ENCODE results near the gene CSN3. TPM values are rescaled to one million over a fixed set of nuclear protein-coding genes. Genes with fewer than 3 reads are reported as not detected.
"Not testable (repeated sequence)": the region's sequence is repeated elsewhere in the genome, so short reads cannot be mapped to it uniquely, and the experiment has no call there.

Gene CSN3
- total RNA-seq, 3 donors from 2014 or later: not detected

DNA sequence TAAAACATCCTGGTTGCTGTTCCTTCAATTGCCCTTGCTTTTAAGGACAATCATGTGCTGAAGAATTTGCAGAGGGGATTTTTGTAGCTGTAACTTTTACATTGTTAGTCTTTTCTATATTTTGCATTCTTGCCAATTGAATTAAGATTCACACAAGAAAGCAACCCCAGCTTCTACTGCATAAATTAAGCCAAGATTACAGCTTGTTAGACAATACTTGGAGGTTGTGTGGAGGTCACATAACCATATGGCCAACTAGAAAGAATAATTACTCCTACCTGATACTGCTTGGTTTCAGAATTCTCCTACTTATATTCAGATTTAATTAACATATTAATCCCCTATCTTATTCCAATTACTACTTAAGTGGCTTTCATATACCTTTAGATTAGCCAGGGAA lies 20.6 kb upstream of the CSN3 start:
- H3K4me1 ChIP-seq (ENCODE audit: low read depth); intact Hi-C loops (cut with DNase I, micrococcal nuclease); H3K36me3 ChIP-seq (ENCODE audit: low read depth); H3K9me3 ChIP-seq; DNase-seq; H3K4me3 ChIP-seq; ATAC-seq: not testable (repeated sequence)

- TF ChIP-seq CTCF (IDR thresholded peaks at IDR 0.05): no peak
- no peaks in the 10 kb centered on the region for H3K36me3 ChIP-seq (ENCODE audit: low read depth)
- no peaks in the 10 kb centered on the region for H3K9me3 ChIP-seq
- ATAC-seq (no peak), DNase-seq (no peak)
- no peak within 1 kb of the TSS for H3K4me3 ChIP-seq
- H3K4me1 ChIP-seq (ENCODE audit: low read depth): no peaks in the 10 kb centered on the region
- intact Hi-C loops (cut with DNase I, micrococcal nuclease): no loop called here
Observed at GRCh38 chr4:70225824-70226223, 16.6 kb upstream of the CSN3 start, which contains the start of gene FDCSP. Gene FDCSP, plus strand, starts transcription at chr4:70226124. Its CDS starts 5,071 bp downstream, at chr4:70231195.

- ATAC-seq (no peak), DNase-seq (no peak)
- Histone ChIP-seq H3K9me3 (no peaks in the 10 kb centered on the region), H3K4me3 (no peak overlapping the region), H3K4me1 (ENCODE audit: low read depth) (no peaks in the 10 kb centered on the region), H3K36me3 (ENCODE audit: low read depth) (no peaks in the 10 kb centered on the region)
- intact Hi-C loops (cut with DNase I, micrococcal nuclease): no loop called here
- TF ChIP-seq CTCF (IDR thresholded peaks at IDR 0.05): no peak
Observed at GRCh38 chr4:70236125-70236524, 6.3 kb upstream of the CSN3 start.

DNA sequence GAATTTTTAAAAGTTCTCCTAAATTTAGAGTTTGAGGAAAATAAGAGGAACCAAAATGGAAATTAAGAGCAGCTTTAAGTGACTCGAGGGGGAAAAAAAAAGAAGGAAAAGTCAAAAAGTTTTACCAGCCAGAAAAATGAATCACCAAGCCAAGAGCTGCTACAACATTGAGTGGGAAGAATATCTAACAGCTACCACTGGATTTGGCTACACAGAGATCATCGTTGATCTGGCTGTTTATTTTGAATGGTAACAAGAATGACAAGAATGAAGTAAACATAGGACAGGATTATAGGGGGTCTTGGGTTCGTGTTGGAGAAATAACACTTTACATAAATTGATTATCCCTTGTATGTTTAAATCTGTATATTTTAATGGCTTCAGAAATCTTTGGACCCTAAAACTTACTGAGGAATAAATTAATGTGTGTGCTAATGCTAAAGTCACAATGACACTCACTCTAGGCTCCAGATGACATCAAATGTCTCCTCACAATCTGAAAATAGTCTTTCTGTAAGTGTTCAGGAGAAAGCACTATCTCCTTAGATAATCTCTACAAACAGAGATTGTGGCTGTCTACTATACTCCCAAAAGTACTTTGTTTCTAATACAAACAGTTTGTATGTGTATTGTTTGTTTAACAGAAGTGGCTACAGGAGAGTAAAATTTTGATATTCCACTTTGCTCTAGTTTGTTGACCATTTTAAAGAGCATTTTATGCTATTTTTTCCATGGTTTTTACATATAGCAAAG lies 3.1 kb upstream of the CSN3 start:
- Histone ChIP-seq H3K9me3 (no peaks in the 10 kb centered on the region), H3K36me3 (ENCODE audit: low read depth) (no peaks in the 10 kb centered on the region), H3K4me1 (ENCODE audit: low read depth) (no peaks in the 10 kb centered on the region), H3K4me3 (no peak overlapping the region)
- no peak for ATAC-seq
- DNase-seq: no peak
- no peak for TF ChIP-seq CTCF (IDR thresholded peaks at IDR 0.05)
- intact Hi-C loops (cut with DNase I, micrococcal nuclease): no loop called here

GRCh38 chr4:70239884-70240591 lies 2.4 kb upstream of the CSN3 start:
- peak in 1 of 3 donors; percentile 3 for DNase-seq
- H3K4me3 ChIP-seq: no peak overlapping the region
- intact Hi-C loops (cut with DNase I, micrococcal nuclease): no loop called here
- no peaks in the 10 kb centered on the region for H3K36me3 ChIP-seq (ENCODE audit: low read depth)
- no peaks in the 10 kb centered on the region for H3K9me3 ChIP-seq
- H3K4me1 ChIP-seq (ENCODE audit: low read depth): no peaks in the 10 kb centered on the region
- no peak for TF ChIP-seq CTCF (IDR thresholded peaks at IDR 0.05)
- no peak for ATAC-seq

GRCh38 chr4:70243091-70243490 lies 694 bp downstream of the CSN3 start:
- no peaks in the 10 kb centered on the region for H3K9me3 ChIP-seq
- no peak for ATAC-seq
- H3K4me1 ChIP-seq (ENCODE audit: low read depth): no peaks in the 10 kb centered on the region
- intact Hi-C loops (cut with DNase I, micrococcal nuclease): no loop called here
- H3K36me3 ChIP-seq (ENCODE audit: low read depth): no peaks in the 10 kb centered on the region
- no peak for TF ChIP-seq CTCF (IDR thresholded peaks at IDR 0.05)
- no peak for DNase-seq
- H3K4me3 ChIP-seq: no peak overlapping the region
